ENCODE results near the gene SLC43A3. TPM values are rescaled to one million over a fixed set of nuclear protein-coding genes. Genes with fewer than 3 reads are reported as not detected.

The SLC43A3 gene
- total and polyA plus RNA-seq, 9 of the 15 experiments (the other 6 are each of a cell fraction or from before 2014, with no cell fraction given): 63.7 to 281 (median 139) TPM

DNA sequence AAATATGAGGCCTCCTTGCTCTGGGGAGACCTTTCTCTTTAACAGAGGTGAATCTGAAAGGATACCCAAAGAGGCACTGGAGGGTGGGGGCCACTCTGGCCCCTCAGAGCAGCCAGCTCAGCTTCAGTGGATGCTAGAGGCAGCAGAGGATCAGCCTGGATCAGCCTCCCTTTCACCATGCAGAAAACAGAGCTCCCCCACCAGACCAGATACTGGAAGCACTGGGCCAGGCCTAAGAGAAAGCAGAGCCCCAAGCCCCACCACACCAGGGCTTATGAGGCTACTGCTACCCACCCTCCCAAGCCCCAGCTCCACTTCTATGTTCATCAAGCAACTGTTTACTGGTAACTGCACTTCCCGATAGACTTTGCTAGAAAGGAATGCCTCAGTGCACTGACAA, 4.0 kb upstream of the SLC43A3 start:
- Histone ChIP-seq H3K9me1 (ENCODE audit: control insufficient read depth, insufficient read depth, low read length) (no peaks in the 10 kb centered on the region), H3K27me3 (ENCODE audit: control insufficient read depth in 2 of 2, insufficient read depth in 2 of 2, low read length in 2 of 2) (no peaks in the 10 kb centered on the region), H3K9ac (ENCODE audit: insufficient read depth in 1 of 2, low read depth in 2 of 2, low read length in 2 of 2) (0 out of 4 replicates have a peak overlapping the region, but pooled peaks of 1 of the 2 experiments have one; percentile 6), H3K4me3 (no peak overlapping the region), H4K20me1 (replicated peaks; ENCODE audit: control insufficient read depth, insufficient read depth, low read length) (no peaks in the 10 kb centered on the region), H3K4me2 (ENCODE audit: insufficient read depth, low read length) (no peak overlapping the region), H3K27ac (ENCODE audit: extremely low read depth, low read depth, low read length) (no peak overlapping the region), H2AFZ (ENCODE audit: low read depth, low read length) (peak overlapping the region; percentile 48), H3K36me3 (ENCODE audit: control insufficient read depth, insufficient read depth, low read length) (peaks cover 7% of the 10 kb centered on the region; the same call in 1 of the 3 replicates), H3K9me3 (replicated peaks; ENCODE audit: control insufficient read depth, insufficient read depth, low read depth, low read length) (no peaks in the 10 kb centered on the region), H3K79me2 (ENCODE audit: control insufficient read depth, insufficient read depth, low read length) (peaks cover 13% of the 10 kb centered on the region), H3K4me1 (replicated peaks in 1 of 2; ENCODE audit: control insufficient read depth in 2 of 2, insufficient read depth in 2 of 2, low read length in 2 of 2) (peaks cover 28 to 65% of the 10 kb centered on the region in 2 experiments)
- intact Hi-C loops (cut with micrococcal nuclease): no loop called here
- ChIA-PET POLR2A (interaction anchor here (1.2 to 1.7 kb wide), 3 partner anchors 9 to 29 kb away, joined by 3 to 8 read pairs (median 5); no protein-coding TSS in a partner anchor), CTCF (ENCODE audit: low intra/inter-chr PET ratio) (no interaction called here)
- no TSS peak for BruUV-seq (replicated peaks)
- ATAC-seq (peak; percentile 42), FAIRE-seq (no peak), DNase-seq (ENCODE audit: extremely low read depth in 1 of 4, low spot score in 3 of 4) (peak in 1 of 4 experiments; percentile 50)
- TF ChIP-seq, protein P1, sequence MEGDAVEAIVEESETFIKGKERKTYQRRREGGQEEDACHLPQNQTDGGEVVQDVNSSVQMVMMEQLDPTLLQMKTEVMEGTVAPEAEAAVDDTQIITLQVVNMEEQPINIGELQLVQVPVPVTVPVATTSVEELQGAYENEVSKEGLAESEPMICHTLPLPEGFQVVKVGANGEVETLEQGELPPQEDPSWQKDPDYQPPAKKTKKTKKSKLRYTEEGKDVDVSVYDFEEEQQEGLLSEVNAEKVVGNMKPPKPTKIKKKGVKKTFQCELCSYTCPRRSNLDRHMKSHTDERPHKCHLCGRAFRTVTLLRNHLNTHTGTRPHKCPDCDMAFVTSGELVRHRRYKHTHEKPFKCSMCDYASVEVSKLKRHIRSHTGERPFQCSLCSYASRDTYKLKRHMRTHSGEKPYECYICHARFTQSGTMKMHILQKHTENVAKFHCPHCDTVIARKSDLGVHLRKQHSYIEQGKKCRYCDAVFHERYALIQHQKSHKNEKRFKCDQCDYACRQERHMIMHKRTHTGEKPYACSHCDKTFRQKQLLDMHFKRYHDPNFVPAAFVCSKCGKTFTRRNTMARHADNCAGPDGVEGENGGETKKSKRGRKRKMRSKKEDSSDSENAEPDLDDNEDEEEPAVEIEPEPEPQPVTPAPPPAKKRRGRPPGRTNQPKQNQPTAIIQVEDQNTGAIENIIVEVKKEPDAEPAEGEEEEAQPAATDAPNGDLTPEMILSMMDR (IDR thresholded peaks at IDR 0.05 in 2 of 3, conservative IDR thresholded peaks at IDR 0.05 in 1 of 3; ENCODE audit: insufficient read depth in 2 of 3, low read depth in 1 of 3, low read length in 3 of 3): peak; percentile 27 to 43 (median 36); a peak in 3 of 6 replicates
- no peak for TF ChIP-seq FOXP1 (CRISPR knock-in tag; IDR thresholded peaks at IDR 0.05)
- TF ChIP-seq RAD21 (CRISPR knock-in tag; conservative IDR thresholded peaks at IDR 0.05 in 1 of 2, IDR thresholded peaks at IDR 0.05 in 1 of 2): peak in 1 of 2 experiments; percentile 26; a peak in 1 of 4 replicates
- in situ Hi-C loops (cut with MboI): no loop called here
- 60% methylated on average over 1 of the region's 1 CpG for WGBS (ENCODE audit: insufficient coverage, low coverage, missing lambda C conversion rate)

All from K562 (cell line).